Loucy (cell line): ENCODE measurements around the gene TRAFD1.
A peak's percentile ranks its signal among the peaks of the same experiment; 100 is the strongest.

Experiments
- CTCF ChIP-seq: fragments of 200-600 bp; sonication (generic); conservative IDR thresholded peaks from 2 replicates; pipeline ENCODE4 v1.5.1; 2014; ENCODE audit warnings: mild to moderate bottlenecking, antibody characterized with exemption, low read length
- EZH2phosphoT487 ChIP-seq: fragments of 200-600 bp; IDR thresholded peaks from 2 replicates; pipeline ENCODE4 v1.6.1; 2018; ENCODE audit warnings: antibody characterized with exemption, mild to moderate bottlenecking, moderate library complexity, borderline replicate concordance

GRCh38 chr12:112198120-112198733 is 72.9 kb downstream of the TRAFD1 start:
- TF ChIP-seq CTCF (peak; percentile 75), EZH2phosphoT487 (no peak)
